ENCODE data around the gene PYHIN1. TPM values are rescaled to one million over a fixed set of nuclear protein-coding genes. Genes with fewer than 3 reads are reported as not detected.

PYHIN1 gene
- not detected in 2 replicates for total RNA-seq (2014; rRNA removed; shearing (Covaris generic))

GRCh38 chr1:158931055-158931737, at the start of gene PYHIN1:
Gene PYHIN1 (plus strand): TSS chr1:158931552. CDS start chr1:158936911, 5,359 bp downstream.
- in situ Hi-C loops (cut with HindIII; ENCODE audit: low sequenced_read_pairs) = no loop called here
- DNase-seq (ENCODE audit: low spot score) = no peak

GRCh38 chr1:158893654-158894053, 37.7 kb upstream of the PYHIN1 start:
- no peak for DNase-seq (ENCODE audit: low spot score)
- in situ Hi-C loops (cut with HindIII; ENCODE audit: low sequenced_read_pairs) = no loop called here

- in situ Hi-C loops (cut with HindIII; ENCODE audit: low sequenced_read_pairs) = no loop called here
- DNase-seq (ENCODE audit: low spot score) = no peak
These were observed 32.6 kb upstream of the PYHIN1 start for GRCh38 chr1:158898722-158899121.

GRCh38 chr1:158901623-158902022, 29.7 kb upstream of the PYHIN1 start:
- in situ Hi-C loops (cut with HindIII; ENCODE audit: low sequenced_read_pairs) = no loop called here

GRCh38 chr1:158916085-158916484, 15.3 kb upstream of the PYHIN1 start:
- in situ Hi-C loops (cut with HindIII; ENCODE audit: low sequenced_read_pairs) = no loop called here
- no peak for DNase-seq (ENCODE audit: low spot score)

More at GRCh38 chr1:158901623-158902022, 29.7 kb upstream of the PYHIN1 start:
- DNase-seq (ENCODE audit: low spot score) = no peak

GRCh38 chr1:158924677-158925076, 6.7 kb upstream of the PYHIN1 start:
- in situ Hi-C loops (cut with HindIII; ENCODE audit: low sequenced_read_pairs) = no loop called here
- no peak for DNase-seq (ENCODE audit: low spot score)

- DNase-seq (ENCODE audit: low spot score) = no peak
- in situ Hi-C loops (cut with HindIII; ENCODE audit: low sequenced_read_pairs) = no loop called here
These were observed 848 bp upstream of the PYHIN1 start for GRCh38 chr1:158930504-158930903.

GRCh38 chr1:158932171-158932570, 819 bp downstream of the PYHIN1 start:
- in situ Hi-C loops (cut with HindIII; ENCODE audit: low sequenced_read_pairs) = no loop called here
- DNase-seq (ENCODE audit: low spot score) = no peak

GRCh38 chr1:158933621-158934020, 2.3 kb downstream of the PYHIN1 start:
- DNase-seq (ENCODE audit: low spot score) = no peak
- in situ Hi-C loops (cut with HindIII; ENCODE audit: low sequenced_read_pairs) = no loop called here

- in situ Hi-C loops (cut with HindIII; ENCODE audit: low sequenced_read_pairs) = no loop called here
These were observed 7.8 kb downstream of the PYHIN1 start for GRCh38 chr1:158939180-158939579.

GRCh38 chr1:158941317-158941716, 10.0 kb downstream of the PYHIN1 start:
- DNase-seq (ENCODE audit: low spot score) = no peak
- in situ Hi-C loops (cut with HindIII; ENCODE audit: low sequenced_read_pairs) = no loop called here

More at GRCh38 chr1:158939180-158939579, 7.8 kb downstream of the PYHIN1 start:
- no peak for DNase-seq (ENCODE audit: low spot score)

GRCh38 chr1:158942490-158942889, 11.1 kb downstream of the PYHIN1 start:
- DNase-seq (ENCODE audit: low spot score) = no peak
- in situ Hi-C loops (cut with HindIII; ENCODE audit: low sequenced_read_pairs) = no loop called here

GRCh38 chr1:158943059-158943458, 11.7 kb downstream of the PYHIN1 start:
- in situ Hi-C loops (cut with HindIII; ENCODE audit: low sequenced_read_pairs) = no loop called here
- no peak for DNase-seq (ENCODE audit: low spot score)

- DNase-seq (ENCODE audit: low spot score) = no peak
- in situ Hi-C loops (cut with HindIII; ENCODE audit: low sequenced_read_pairs) = no loop called here
These were observed 13.7 kb downstream of the PYHIN1 start for GRCh38 chr1:158945061-158945460.

GRCh38 chr1:158946785-158947184, 15.4 kb downstream of the PYHIN1 start:
- in situ Hi-C loops (cut with HindIII; ENCODE audit: low sequenced_read_pairs) = no loop called here
- DNase-seq (ENCODE audit: low spot score) = no peak

- DNase-seq (ENCODE audit: low spot score) = no peak
These were observed 20.6 kb downstream of the PYHIN1 start for GRCh38 chr1:158951956-158952355.

GRCh38 chr1:158952416-158952815, 21.1 kb downstream of the PYHIN1 start:
- in situ Hi-C loops (cut with HindIII; ENCODE audit: low sequenced_read_pairs) = no loop called here

More at GRCh38 chr1:158951956-158952355, 20.6 kb downstream of the PYHIN1 start:
- in situ Hi-C loops (cut with HindIII; ENCODE audit: low sequenced_read_pairs) = no loop called here

GRCh38 chr1:158961178-158961577, 29.8 kb downstream of the PYHIN1 start:
- no peak for DNase-seq (ENCODE audit: low spot score)
- in situ Hi-C loops (cut with HindIII; ENCODE audit: low sequenced_read_pairs) = no loop called here

More at GRCh38 chr1:158952416-158952815, 21.1 kb downstream of the PYHIN1 start:
- DNase-seq (ENCODE audit: low spot score) = no peak

- in situ Hi-C loops (cut with HindIII; ENCODE audit: low sequenced_read_pairs) = no loop called here
- no peak for DNase-seq (ENCODE audit: low spot score)
These were observed 31.6 kb downstream of the PYHIN1 start for GRCh38 chr1:158962983-158963382.

- in situ Hi-C loops (cut with HindIII; ENCODE audit: low sequenced_read_pairs) = no loop called here
- no peak for DNase-seq (ENCODE audit: low spot score)
These were observed 37.8 kb downstream of the PYHIN1 start for GRCh38 chr1:158969166-158969565.

GRCh38 chr1:158969855-158970254, 38.5 kb downstream of the PYHIN1 start:
- in situ Hi-C loops (cut with HindIII; ENCODE audit: low sequenced_read_pairs) = no loop called here

More at GRCh38 chr1:158969855-158970254, 38.5 kb downstream of the PYHIN1 start:
- DNase-seq (ENCODE audit: low spot score) = no peak

Measured in G401 (cell line).